ENCODE results near the gene HMGN2. TPM values are rescaled to one million over a fixed set of nuclear protein-coding genes. Genes with fewer than 3 reads are reported as not detected.
A peak's percentile ranks its signal among the peaks of the same experiment; 100 is the strongest.

Gene HMGN2
- total RNA-seq, 1 donor from 2014 or later, result 492 TPM

- H3K9me3 Mint-ChIP-seq, result no peaks in the 10 kb centered on the region
- intact Hi-C loops (cut with micrococcal nuclease), result no loop called here
- H3K4me1 Mint-ChIP-seq (ENCODE audit: low read depth), result peaks cover 32% of the 10 kb centered on the region
- peaks cover 42% of the 10 kb centered on the region for H3K36me3 Mint-ChIP-seq (ENCODE audit: low read depth)
- H3K27ac Mint-ChIP-seq, result no peak overlapping the region
- no peak overlapping the region for H3K4me3 Mint-ChIP-seq
- no peak for DNase-seq (ENCODE audit: low spot score)
- no peaks in the 10 kb centered on the region for H3K27me3 Mint-ChIP-seq (ENCODE audit: insufficient read depth)
Measured at GRCh38 chr1:26468911-26469310, 3.3 kb upstream of the HMGN2 start.

GRCh38 chr1:26469558-26469957 lies 2.7 kb upstream of the HMGN2 start:
- Mint-ChIP-seq H3K4me3 (no peak overlapping the region), H3K36me3 (ENCODE audit: low read depth) (peaks cover 47% of the 10 kb centered on the region), H3K4me1 (ENCODE audit: low read depth) (peaks cover 39% of the 10 kb centered on the region), H3K9me3 (no peaks in the 10 kb centered on the region), H3K27ac (no peak overlapping the region), H3K27me3 (ENCODE audit: insufficient read depth) (no peaks in the 10 kb centered on the region)
- no peak for DNase-seq (ENCODE audit: low spot score)
- intact Hi-C loops (cut with micrococcal nuclease), result no loop called here

DNA sequence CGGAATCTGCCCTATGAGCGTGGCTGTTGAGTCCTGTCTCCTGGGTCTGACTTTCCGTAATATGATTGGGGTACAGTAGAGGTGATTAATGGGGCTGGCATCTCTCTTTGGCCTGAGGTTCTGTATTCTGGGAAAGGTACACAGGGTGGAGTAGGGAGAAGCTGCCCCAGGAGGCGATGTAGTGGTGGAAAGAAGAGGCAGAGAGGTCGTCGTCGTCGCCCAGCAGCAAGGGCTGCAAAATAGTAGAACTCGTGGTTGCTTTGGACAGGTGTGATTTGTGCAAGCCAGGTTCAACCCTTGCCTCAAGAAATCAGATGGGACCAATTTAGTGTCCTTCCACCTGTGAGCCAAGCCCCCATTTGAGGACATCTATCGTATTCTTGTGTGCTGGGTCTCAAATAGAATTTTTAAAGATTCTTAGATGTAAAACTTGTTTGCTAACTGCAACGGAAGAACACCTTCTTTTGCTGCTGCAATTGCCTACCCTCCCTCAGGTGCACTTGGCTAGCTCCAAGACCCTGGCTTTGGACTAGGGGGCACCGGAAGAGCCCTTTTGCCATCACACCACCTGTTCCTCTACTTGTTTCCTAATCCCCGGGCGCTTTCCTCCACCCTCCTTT lies 1.3 kb upstream of the HMGN2 start:
- peaks cover 46% of the 10 kb centered on the region for H3K36me3 Mint-ChIP-seq (ENCODE audit: low read depth)
- intact Hi-C loops (cut with micrococcal nuclease), result loop anchor here (10.0 kb wide), 1 partner anchor 394 kb away; the partner anchor contains the start of gene SFN
- DNase-seq (ENCODE audit: low spot score), result no peak
- no peak overlapping the region for H3K27ac Mint-ChIP-seq
- H3K4me3 Mint-ChIP-seq, result peak overlapping the region; percentile 93
- H3K4me1 Mint-ChIP-seq (ENCODE audit: low read depth), result peaks cover 46% of the 10 kb centered on the region
- no peaks in the 10 kb centered on the region for H3K9me3 Mint-ChIP-seq
- no peaks in the 10 kb centered on the region for H3K27me3 Mint-ChIP-seq (ENCODE audit: insufficient read depth)

DNA sequence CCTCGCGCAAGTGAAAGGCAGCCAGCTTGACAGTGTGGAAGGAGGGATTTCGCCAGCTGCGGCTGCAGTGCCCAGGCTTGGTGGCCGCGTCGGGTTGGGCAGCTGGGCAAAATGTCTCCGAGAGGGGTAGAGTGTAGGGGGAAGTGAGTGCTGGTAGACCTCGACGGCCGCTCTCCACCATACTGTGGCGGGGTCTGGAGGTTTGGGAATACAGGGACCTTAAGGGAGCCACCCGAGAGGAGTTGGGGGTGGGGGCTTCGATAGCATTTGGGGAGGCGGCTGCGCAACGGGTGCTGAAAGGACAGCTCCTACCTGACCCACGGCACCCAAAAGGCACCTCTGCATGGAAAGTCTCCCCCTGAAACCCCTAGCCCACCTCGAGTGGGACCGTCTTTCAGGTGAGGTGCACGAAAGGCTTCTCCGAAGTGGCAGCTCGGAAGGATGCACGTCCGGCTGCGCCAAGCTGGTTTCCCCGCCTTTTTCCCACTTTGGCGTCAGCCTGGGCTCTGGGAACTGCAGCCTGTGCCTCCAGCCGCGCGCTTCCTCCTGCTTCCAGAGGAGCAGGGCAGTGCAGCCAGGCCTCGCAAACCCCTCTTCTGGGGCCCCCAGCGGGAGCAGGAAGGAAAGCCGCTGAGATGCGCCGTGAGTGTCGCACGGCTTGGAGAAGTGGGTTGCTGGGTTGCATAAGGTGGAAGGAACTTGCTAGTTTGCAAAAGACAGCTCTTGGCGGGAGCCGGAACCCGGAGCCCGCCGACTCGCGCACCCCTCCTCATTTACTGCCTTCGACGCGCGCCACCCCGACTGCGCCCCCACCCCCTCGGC lies 531 bp upstream of the HMGN2 start:
- Mint-ChIP-seq H3K4me1 (ENCODE audit: low read depth) (peaks cover 54% of the 10 kb centered on the region), H3K27ac (peak overlapping the region; percentile 99), H3K4me3 (peak overlapping the region; percentile 93), H3K27me3 (ENCODE audit: insufficient read depth) (no peaks in the 10 kb centered on the region), H3K36me3 (ENCODE audit: low read depth) (peaks cover 48% of the 10 kb centered on the region), H3K9me3 (no peaks in the 10 kb centered on the region)
- peak; percentile 31 for DNase-seq (ENCODE audit: low spot score)
- intact Hi-C loops (cut with micrococcal nuclease), result loop anchor here (1.0 to 10.0 kb wide), 12 partner anchors 39 to 449 kb away; partner anchors contain the start of genes CEP85, DHDDS, NUDC and PDIK1L

DNA sequence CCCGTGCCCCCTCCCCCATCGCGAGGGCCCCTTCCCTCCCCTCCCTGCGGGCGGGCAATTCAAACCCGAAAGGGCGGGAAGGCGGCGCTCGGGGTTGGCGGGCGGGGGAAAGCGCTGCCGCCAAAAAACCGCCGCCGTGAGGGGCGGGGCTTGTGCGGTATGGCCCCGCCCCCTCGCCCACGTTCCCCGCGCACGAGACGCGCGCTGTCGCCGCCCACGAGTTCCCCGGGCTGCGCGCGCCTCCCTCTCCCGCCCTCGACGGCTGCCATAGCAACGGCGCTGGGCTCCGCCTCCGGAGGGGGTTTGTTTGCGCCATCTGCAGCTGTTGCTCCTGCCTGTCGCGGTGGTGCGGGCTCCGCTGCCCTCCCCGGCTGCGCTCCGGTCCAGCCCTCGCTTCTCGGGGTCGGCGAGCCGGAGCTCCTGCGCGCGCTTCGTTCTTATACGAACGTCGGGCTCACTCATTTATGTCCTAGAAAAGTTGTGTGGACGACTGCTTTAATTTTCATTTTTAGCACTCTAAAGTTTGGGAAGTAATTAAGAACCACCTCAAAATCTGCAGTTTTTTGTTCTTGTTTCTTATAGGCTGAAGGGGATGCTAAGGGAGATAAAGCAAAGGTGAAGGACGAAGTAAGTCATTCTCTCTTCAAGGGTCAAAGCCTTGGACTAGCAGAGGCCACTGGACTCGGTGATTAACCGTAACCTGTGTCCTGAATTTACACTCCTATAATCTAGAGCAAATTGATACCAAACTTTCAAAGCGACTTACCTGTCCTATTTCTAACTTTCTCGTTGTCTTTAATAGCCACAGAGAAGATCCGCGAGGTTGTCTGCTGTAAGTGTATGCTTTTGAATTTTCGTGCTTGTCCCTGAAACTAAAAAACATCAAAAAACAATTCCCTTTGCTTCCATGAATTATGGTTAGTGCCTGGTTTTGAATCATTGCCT lies 933 bp downstream of the HMGN2 start:
- Mint-ChIP-seq H3K27ac (peak overlapping the region; percentile 53), H3K36me3 (ENCODE audit: low read depth) (peaks cover 46% of the 10 kb centered on the region), H3K4me1 (ENCODE audit: low read depth) (peaks cover 64% of the 10 kb centered on the region), H3K27me3 (ENCODE audit: insufficient read depth) (no peaks in the 10 kb centered on the region), H3K4me3 (peak overlapping the region; percentile 89), H3K9me3 (no peaks in the 10 kb centered on the region)
- DNase-seq (ENCODE audit: low spot score), result peak; percentile 95
- intact Hi-C loops (cut with micrococcal nuclease), result loop anchor here (1.0 to 10.0 kb wide), 13 partner anchors 27 to 448 kb away; partner anchors contain the start of genes CEP85, DHDDS, NUDC and PDIK1L

DNA sequence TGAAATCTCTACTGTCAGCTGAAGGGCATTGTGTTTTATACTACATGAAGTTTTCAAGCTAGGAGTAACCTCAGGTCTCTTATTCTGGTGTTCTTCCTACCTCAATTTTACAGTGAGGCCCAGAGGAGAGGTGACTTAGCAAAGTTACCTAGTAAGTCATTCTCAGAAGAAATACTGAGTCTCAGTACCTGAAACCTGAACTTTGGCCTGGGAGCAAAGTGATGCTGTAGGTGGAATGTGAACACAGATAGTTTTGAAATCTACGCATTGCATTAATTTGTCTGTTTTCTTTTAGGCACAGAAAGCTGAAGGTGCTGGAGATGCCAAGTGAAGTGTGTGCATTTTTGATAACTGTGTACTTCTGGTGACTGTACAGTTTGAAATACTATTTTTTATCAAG lies 2.6 kb downstream of the HMGN2 start:
- Mint-ChIP-seq H3K9me3 (no peaks in the 10 kb centered on the region), H3K36me3 (ENCODE audit: low read depth) (peaks cover 45% of the 10 kb centered on the region), H3K4me1 (ENCODE audit: low read depth) (peaks cover 60% of the 10 kb centered on the region), H3K4me3 (peak overlapping the region; percentile 89), H3K27me3 (ENCODE audit: insufficient read depth) (no peaks in the 10 kb centered on the region), H3K27ac (no peak overlapping the region)
- DNase-seq (ENCODE audit: low spot score), result no peak
- intact Hi-C loops (cut with micrococcal nuclease), result loop anchor here (10.0 kb wide), 1 partner anchor 390 kb away; the partner anchor contains the start of gene SFN

DNA sequence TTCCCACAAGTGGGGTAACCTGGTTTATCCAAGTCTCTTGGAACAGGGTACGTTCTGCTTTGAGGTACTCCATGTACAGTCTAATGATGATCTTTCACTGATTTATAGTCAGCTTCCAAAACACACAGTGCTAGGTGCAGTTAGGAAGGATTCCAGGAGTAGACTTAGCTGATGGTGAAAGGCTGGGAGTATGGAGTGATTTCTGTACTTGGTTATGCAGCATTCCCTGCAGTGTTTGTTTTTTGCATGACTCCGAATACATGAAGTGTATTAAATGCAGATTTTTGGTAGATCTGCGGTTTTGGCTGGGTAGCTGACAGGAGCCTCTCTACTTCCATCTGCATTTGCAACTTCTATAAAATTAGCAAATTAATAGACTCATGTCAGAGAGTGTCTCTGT lies 3.7 kb downstream of the HMGN2 start:
- DNase-seq (ENCODE audit: low spot score), result no peak
- intact Hi-C loops (cut with micrococcal nuclease), result loop anchor here (10.0 kb wide), 1 partner anchor 389 kb away; the partner anchor contains the start of gene SFN
- H3K4me3 Mint-ChIP-seq, result no peak overlapping the region
- peak overlapping the region; percentile 23 for H3K27ac Mint-ChIP-seq
- no peaks in the 10 kb centered on the region for H3K27me3 Mint-ChIP-seq (ENCODE audit: insufficient read depth)
- peaks cover 48% of the 10 kb centered on the region for H3K4me1 Mint-ChIP-seq (ENCODE audit: low read depth)
- no peaks in the 10 kb centered on the region for H3K9me3 Mint-ChIP-seq
- peaks cover 40% of the 10 kb centered on the region for H3K36me3 Mint-ChIP-seq (ENCODE audit: low read depth)

DNA sequence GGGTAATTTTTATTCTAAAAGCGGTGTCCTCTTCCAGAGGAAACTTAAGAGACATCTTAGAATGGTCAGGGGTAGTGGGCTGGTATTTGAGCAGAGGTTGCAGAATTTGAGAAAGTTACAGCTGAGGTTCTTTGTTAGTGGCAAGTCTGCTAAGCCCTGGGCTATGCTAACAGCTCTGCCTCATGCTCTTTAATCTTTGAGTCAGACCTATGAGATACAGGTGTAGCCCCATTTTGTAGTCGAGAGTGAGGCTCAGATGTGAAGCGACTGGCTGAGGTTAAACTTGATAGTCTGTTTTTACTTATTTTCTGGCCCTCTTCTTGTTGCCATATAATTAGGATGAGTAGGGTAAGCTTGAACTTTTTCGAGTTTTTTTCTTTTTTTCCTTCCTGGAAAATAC lies 4.7 kb downstream of the HMGN2 start:
- H3K4me1 Mint-ChIP-seq (ENCODE audit: low read depth), result peaks cover 40% of the 10 kb centered on the region
- no peak overlapping the region for H3K4me3 Mint-ChIP-seq
- no peak for DNase-seq (ENCODE audit: low spot score)
- H3K27me3 Mint-ChIP-seq (ENCODE audit: insufficient read depth), result no peaks in the 10 kb centered on the region
- intact Hi-C loops (cut with micrococcal nuclease), result loop anchor here (10.0 kb wide), 1 partner anchor 388 kb away; the partner anchor contains the start of gene SFN
- no peak overlapping the region for H3K27ac Mint-ChIP-seq
- no peaks in the 10 kb centered on the region for H3K9me3 Mint-ChIP-seq
- peaks cover 42% of the 10 kb centered on the region for H3K36me3 Mint-ChIP-seq (ENCODE audit: low read depth)

DNA sequence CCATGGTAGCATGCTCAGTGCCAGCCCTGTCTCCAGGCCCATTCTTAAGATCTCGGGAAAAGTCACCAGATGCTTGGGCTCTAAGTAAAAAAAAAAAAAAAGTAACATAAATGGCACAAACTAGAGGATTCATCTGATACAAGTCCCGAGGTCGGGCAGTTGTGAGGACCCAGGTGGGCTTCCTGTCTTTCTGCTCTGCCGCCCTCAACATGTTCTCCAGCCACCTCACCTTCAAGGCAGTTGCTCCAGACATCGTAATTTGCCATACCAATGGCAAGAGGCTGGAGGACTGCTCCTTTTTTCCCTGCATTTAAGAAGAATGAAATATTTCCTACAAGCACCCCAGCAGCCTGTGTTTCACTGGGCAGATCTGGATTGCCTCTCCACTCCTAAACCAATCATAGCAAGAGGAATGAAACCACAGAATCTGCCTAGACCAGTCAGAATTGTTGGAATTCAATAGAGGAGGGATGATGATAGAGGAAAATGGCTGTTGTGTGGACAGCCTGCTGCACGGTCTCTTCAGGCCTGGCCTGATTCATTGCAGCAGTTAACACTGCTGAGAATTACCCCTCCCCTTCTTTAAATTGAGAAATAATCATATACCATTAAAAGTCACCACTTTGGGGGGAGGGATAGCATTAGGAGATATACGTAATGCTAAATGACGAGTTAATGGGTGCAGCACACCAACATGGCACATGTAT lies 5.4 kb downstream of the HMGN2 start:
- no peaks in the 10 kb centered on the region for H3K27me3 Mint-ChIP-seq (ENCODE audit: insufficient read depth)
- H3K4me3 Mint-ChIP-seq, result no peak overlapping the region
- H3K36me3 Mint-ChIP-seq (ENCODE audit: low read depth), result peaks cover 42% of the 10 kb centered on the region
- peaks cover 43% of the 10 kb centered on the region for H3K4me1 Mint-ChIP-seq (ENCODE audit: low read depth)
- DNase-seq (ENCODE audit: low spot score), result no peak
- no peaks in the 10 kb centered on the region for H3K9me3 Mint-ChIP-seq
- no peak overlapping the region for H3K27ac Mint-ChIP-seq
- intact Hi-C loops (cut with micrococcal nuclease), result loop anchor here (10.0 kb wide), 1 partner anchor 387 kb away; the partner anchor contains the start of gene SFN

- no peak overlapping the region for H3K4me3 Mint-ChIP-seq
- H3K27ac Mint-ChIP-seq, result no peak overlapping the region
- peaks cover 41% of the 10 kb centered on the region for H3K36me3 Mint-ChIP-seq (ENCODE audit: low read depth)
- H3K4me1 Mint-ChIP-seq (ENCODE audit: low read depth), result peaks cover 47% of the 10 kb centered on the region
- H3K9me3 Mint-ChIP-seq, result no peaks in the 10 kb centered on the region
- H3K27me3 Mint-ChIP-seq (ENCODE audit: insufficient read depth), result no peaks in the 10 kb centered on the region
- no peak for DNase-seq (ENCODE audit: low spot score)
- intact Hi-C loops (cut with micrococcal nuclease), result loop anchor here (10.0 kb wide), 1 partner anchor 387 kb away; the partner anchor contains the start of gene SFN
Measured at GRCh38 chr1:26478159-26478558, 5.9 kb downstream of the HMGN2 start.

GRCh38 chr1:26478988-26479387 lies 6.7 kb downstream of the HMGN2 start:
- Mint-ChIP-seq H3K36me3 (ENCODE audit: low read depth) (peaks cover 33% of the 10 kb centered on the region), H3K9me3 (no peaks in the 10 kb centered on the region)

GRCh38 chr1:26482921-26483320 lies 10.7 kb downstream of the HMGN2 start:
- no peak overlapping the region for H3K4me3 Mint-ChIP-seq
- no peaks in the 10 kb centered on the region for H3K27me3 Mint-ChIP-seq (ENCODE audit: insufficient read depth)
- peaks cover 9% of the 10 kb centered on the region for H3K36me3 Mint-ChIP-seq (ENCODE audit: low read depth)
- H3K4me1 Mint-ChIP-seq (ENCODE audit: low read depth), result peaks cover 10% of the 10 kb centered on the region
- no peak for DNase-seq (ENCODE audit: low spot score)
- H3K27ac Mint-ChIP-seq, result peak overlapping the region; percentile 41
- H3K9me3 Mint-ChIP-seq, result no peaks in the 10 kb centered on the region
- intact Hi-C loops (cut with micrococcal nuclease), result no loop called here

More at GRCh38 chr1:26478988-26479387, 6.7 kb downstream of the HMGN2 start:
- H3K4me1 Mint-ChIP-seq (ENCODE audit: low read depth), result peaks cover 41% of the 10 kb centered on the region
- no peak overlapping the region for H3K27ac Mint-ChIP-seq
- intact Hi-C loops (cut with micrococcal nuclease), result loop anchor here (10.0 kb wide), 1 partner anchor 386 kb away; the partner anchor contains the start of gene SFN
- H3K4me3 Mint-ChIP-seq, result no peak overlapping the region
- no peaks in the 10 kb centered on the region for H3K27me3 Mint-ChIP-seq (ENCODE audit: insufficient read depth)
- DNase-seq (ENCODE audit: low spot score), result no peak
